K562 (cell line): ENCODE results near the gene EGFR. TPM values are rescaled to one million over a fixed set of nuclear protein-coding genes. Genes with fewer than 3 reads are reported as not detected.

Source experiments
- ATAC-seq: fragments of 200-7000 bp; cut with Tn5 transposase; 3 replicates; pipeline ENCODE4 v1.9.1; 2020; ENCODE audit warnings: moderate library complexity
- BruUV-seq: library from RNA; stranded (reverse); fragments of 400-500 nt; replicated peaks from 2 replicates; lab custom pipeline; 2021; lab: Mats Ljungman, UMichigan
- CTCF ChIA-PET: fragments of 300-600 bp; formaldehyde crosslinking; extraction: SDS; loops from one replicate; lab custom pipeline; 2021; ENCODE audit warnings: low intra/inter-chr PET ratio; lab: Yijun Ruan, JAX
- POLR2A ChIA-PET: fragments of 300-600, 350-650 bp; sonication (Branson Sonifier 250); formaldehyde crosslinking; extraction: SDS; loops from one replicate; lab custom pipeline; 2021; ENCODE audit warnings: antibody characterized with exemption, inconsistent platforms; lab: Yijun Ruan, JAX
- DNase-seq, 4 experiments: peaks; one replicate each; pipeline versions ENCODE4 v3.0.0 to v3.0.0-alpha.2; 2011 to 2018; ENCODE audit warnings: low spot score in 3 of 4, mixed read lengths in 3 of 4; ENCODE audit errors: extremely low read depth in 1 of 4
- FAIRE-seq: peaks from 2 replicates; lab custom pipeline; 2011; peaks lifted over from hg19 to GRCh38; lab: Jason Lieb, UNC
- H2AFZ ChIP-seq: 2 replicates; pipeline ENCODE4 v1.6.0; 2011; ENCODE audit warnings: low read depth, low read length, control low read depth, inconsistent platforms
- H3K27ac ChIP-seq: fragments of 200-600 bp; 3 replicates; pipeline ENCODE4 v1.8.0; 2011; ENCODE audit warnings: low read depth, mild to moderate bottlenecking, control low read depth, inconsistent platforms, low read length, moderate library complexity, mixed read lengths; ENCODE audit errors: extremely low read depth
- H3K27me3 ChIP-seq, 2 experiments: fragments of 300-600 bp in 1 of 2; 2 replicates in 1 of 2; 3 replicates in 1 of 2; pipeline versions ENCODE4 v1.6.0 to v1.8.0; 2011; ENCODE audit warnings: inconsistent platforms in 2 of 2, low read length in 2 of 2, mild to moderate bottlenecking in 1 of 2, mixed read lengths in 1 of 2, moderate library complexity in 1 of 2; ENCODE audit not compliant: control insufficient read depth in 2 of 2, insufficient read depth in 2 of 2
- H3K36me3 ChIP-seq: fragments of 300-600 bp; 3 replicates; pipeline ENCODE4 v1.8.0; 2011; ENCODE audit warnings: mild to moderate bottlenecking, low read length, inconsistent platforms; ENCODE audit not compliant: control insufficient read depth, insufficient read depth
- H3K4me1 ChIP-seq, 2 experiments: fragments of 200-600 bp in 1 of 2; replicated peaks in 1 of 2; 2 replicates in 1 of 2; 3 replicates in 1 of 2; pipeline versions ENCODE4 v1.5.1 to v1.8.0; 2011; ENCODE audit warnings: inconsistent platforms in 2 of 2, low read length in 2 of 2, mild to moderate bottlenecking in 1 of 2, mixed read lengths in 1 of 2, moderate library complexity in 1 of 2; ENCODE audit not compliant: control insufficient read depth in 2 of 2, insufficient read depth in 2 of 2
- H3K4me2 ChIP-seq: 2 replicates; pipeline ENCODE4 v1.6.1; 2011; ENCODE audit warnings: low read length, control low read depth, inconsistent platforms, mixed read lengths; ENCODE audit not compliant: insufficient read depth
- H3K4me3 ChIP-seq: fragments of 200-600 bp; sonication (generic), shearing (Covaris generic); 2 replicates; pipeline ENCODE4 v1.5.1; 2016; ENCODE audit warnings: control low read depth, inconsistent platforms
- H3K79me2 ChIP-seq: fragments of 200-600 bp; 3 replicates; pipeline ENCODE4 v1.8.0; 2011; ENCODE audit warnings: low read length, inconsistent platforms; ENCODE audit not compliant: control insufficient read depth, insufficient read depth
- H3K9ac ChIP-seq, 2 experiments: 2 replicates each; pipeline versions ENCODE4 v1.6.0 to v1.6.1; 2011; ENCODE audit warnings: low read depth in 2 of 2, low read length in 2 of 2, control low read depth in 1 of 2, inconsistent platforms in 1 of 2, mild to moderate bottlenecking in 1 of 2, mixed read lengths in 1 of 2; ENCODE audit not compliant: insufficient read depth in 1 of 2
- H3K9me1 ChIP-seq: one replicate; pipeline ENCODE4 v1.6.0; 2011; ENCODE audit warnings: inconsistent platforms, mild to moderate bottlenecking, low read length, moderate library complexity; ENCODE audit not compliant: control insufficient read depth, insufficient read depth
- H3K9me3 ChIP-seq: replicated peaks from 2 replicates; pipeline ENCODE4 v1.5.1; 2011; ENCODE audit warnings: low read depth, low read length, inconsistent platforms; ENCODE audit not compliant: control insufficient read depth, insufficient read depth
- H4K20me1 ChIP-seq: replicated peaks from 2 replicates; pipeline ENCODE4 v1.6.1; 2011; ENCODE audit warnings: low read length, inconsistent platforms, mixed read lengths; ENCODE audit not compliant: control insufficient read depth, insufficient read depth
- CBX8 ChIP-seq: fragments of 200-600 bp; sonication (generic); IDR thresholded peaks from 2 replicates; pipeline ENCODE4 v1.6.1; 2012; ENCODE audit warnings: borderline replicate concordance, mixed run types, low read depth, mild to moderate bottlenecking, moderate library complexity, mixed read lengths, low read length, control low read depth, inconsistent platforms; ENCODE audit not compliant: poor library complexity, severe bottlenecking; ENCODE audit errors: extremely low read depth
- DPF2 ChIP-seq: fragments of 450-650 bp; IDR thresholded peaks from 2 replicates; pipeline ENCODE4 v1.6.1; 2016
- KDM2B ChIP-seq: fragments of 250-450 bp; sonication (Bioruptor Pico); IDR thresholded peaks from 2 replicates; pipeline ENCODE4 v1.8.0; 2021; ENCODE audit warnings: mild to moderate bottlenecking, moderate library complexity
- MCM5 ChIP-seq: fragments of 450-650 bp; IDR thresholded peaks from 2 replicates; pipeline ENCODE4 v1.6.1; 2016; ENCODE audit warnings: low read depth
- MED1 ChIP-seq: sonication (generic); formaldehyde crosslinking; IDR thresholded peaks from 2 replicates; pipeline ENCODE4 v1.8.1; 2023; ENCODE audit warnings: missing genetic modification reagents, borderline replicate concordance
- MITF ChIP-seq: IDR thresholded peaks from 2 replicates; pipeline ENCODE4 v1.6.1; 2014; ENCODE audit warnings: antibody characterized with exemption
- NR2F6 ChIP-seq: fragments of 450-650 bp; formaldehyde crosslinking; IDR thresholded peaks from 2 replicates; pipeline ENCODE4 v1.4.0; 2020; ENCODE audit warnings: mild to moderate bottlenecking
- SMARCB1 ChIP-seq: IDR thresholded peaks from 2 replicates; pipeline ENCODE4 v1.6.1; 2011; ENCODE audit warnings: improper control_type of control experiment, low read depth; ENCODE audit not compliant: insufficient read length
- ZNF232 ChIP-seq: sonication (generic); formaldehyde crosslinking; IDR thresholded peaks from 2 replicates; pipeline ENCODE4 v1.8.0; 2022; ENCODE audit warnings: mild to moderate bottlenecking, missing genetic modification reagents
- ZNF354B ChIP-seq: fragments of 250-450 bp; sonication (Bioruptor Pico); IDR thresholded peaks from 2 replicates; pipeline ENCODE4 v1.4.0; 2020
- ZNF384 ChIP-seq: IDR thresholded peaks from 2 replicates; pipeline ENCODE4 v1.6.1; 2012; ENCODE audit warnings: low read depth, low read length, improper control_type of control experiment
- WGBS: fragments of 100-300 bp; shearing (Covaris generic); methylation state at CpG from one replicate; pipeline ENCODE4 v1.1.6; 2016; ENCODE audit warnings: low coverage, mixed read lengths; ENCODE audit not compliant: insufficient coverage; ENCODE audit errors: missing lambda C conversion rate; 5-methylcytosine and 5-hydroxymethylcytosine counted together
- in situ Hi-C: fragments of 300-500 bp; cut with MboI; formaldehyde crosslinking; loops from 4 replicates; pipeline ENCODE4 v1.15.0; 2018; ENCODE audit warnings: inconsistent platforms, mixed read lengths
- intact Hi-C: fragments of 100-400 bp; cut with micrococcal nuclease; formaldehyde crosslinking; loops from 2 replicates; pipeline ENCODE4 v1.14.2; 2022
- polyA plus RNA-seq, 8 experiments: library from polyadenylated mRNA; depleted of rRNA in 4 of 8; stranded (reverse) in 5 of 8; unstranded in 3 of 8; fragments of >200 nt; fragmentation: Nextera tagmentation in 2 of 8; fragmentation: Illumina TruSeq in 1 of 8; extraction: Ambion mirVana in 2 of 8; extraction: Trizol in 1 of 8; gene quantifications; 2 replicates each; pipeline versions ENCODE4 v1.2.1 to v1.2.3, GENCODE V29; 2011 to 2014; ENCODE audit warnings: inconsistent platforms in 1 of 8, missing spikeins in 1 of 8
- total RNA-seq, 7 experiments: library from RNA; depleted of rRNA in 6 of 7; stranded (reverse); fragments of >200 nt in 6 of 7; fragmentation: Illumina TruSeq in 2 of 7; extraction: Trizol in 2 of 7; gene quantifications; 2 replicates each; pipeline versions ENCODE4 v1.2.1 to v1.2.3, GENCODE V29; 2011 to 2021; ENCODE audit warnings: low replicate concordance in 1 of 7
- TF ChIP-seq, protein P1 (sequence below), 2 experiments: fragments of 200-800 bp in 1 of 2; sonication (Bioruptor generic) in 1 of 2; sonication (generic) in 1 of 2; formaldehyde crosslinking in 1 of 2; IDR thresholded peaks in 1 of 2; conservative IDR thresholded peaks in 1 of 2; 2 replicates each; pipeline versions ENCODE4 v1.5.0 to v1.6.1; 2016 to 2020; ENCODE audit warnings: missing compliant biosample characterization in 1 of 2, missing genetic modification characterization in 1 of 2, missing genetic modification reagents in 1 of 2

Gene EGFR
- total and polyA plus RNA-seq, 9 of the 15 experiments (the other 6 are each of a cell fraction or from before 2014, with no cell fraction given) = 0.13 TPM; not detected in 8

- ATAC-seq = no peak
- TF ChIP-seq ZNF232 (CRISPR knock-in tag) (no peak), ZNF354B (CRISPR knock-in tag) (no peak), CBX8 (no peak), MED1 (no peak), MCM5 (no peak), SMARCB1 (no peak), KDM2B (CRISPR knock-in tag) (no peak), NR2F6 (CRISPR knock-in tag) (no peak), DPF2 (no peak), ZNF384 (no peak), MITF (no peak)
- TF ChIP-seq, protein P1, sequence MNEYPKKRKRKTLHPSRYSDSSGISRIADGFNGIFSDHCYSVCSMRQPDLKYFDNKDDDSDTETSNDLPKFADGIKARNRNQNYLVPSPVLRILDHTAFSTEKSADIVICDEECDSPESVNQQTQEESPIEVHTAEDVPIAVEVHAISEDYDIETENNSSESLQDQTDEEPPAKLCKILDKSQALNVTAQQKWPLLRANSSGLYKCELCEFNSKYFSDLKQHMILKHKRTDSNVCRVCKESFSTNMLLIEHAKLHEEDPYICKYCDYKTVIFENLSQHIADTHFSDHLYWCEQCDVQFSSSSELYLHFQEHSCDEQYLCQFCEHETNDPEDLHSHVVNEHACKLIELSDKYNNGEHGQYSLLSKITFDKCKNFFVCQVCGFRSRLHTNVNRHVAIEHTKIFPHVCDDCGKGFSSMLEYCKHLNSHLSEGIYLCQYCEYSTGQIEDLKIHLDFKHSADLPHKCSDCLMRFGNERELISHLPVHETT (CRISPR knock-in tag; conservative IDR thresholded peaks at IDR 0.05 in 1 of 2, IDR thresholded peaks at IDR 0.05 in 1 of 2) = no peak
- POLR2A ChIA-PET = no interaction called here
- Histone ChIP-seq H4K20me1 (no peaks in the 10 kb centered on the region), H3K9me3 (no peaks in the 10 kb centered on the region), H3K9me1 (no peaks in the 10 kb centered on the region), H2AFZ (no peak overlapping the region), H3K27me3 (peaks cover 0 to 9% of the 10 kb centered on the region in 2 experiments; a peak in 4 of 5 replicates), H3K9ac (no peak overlapping the region), H3K36me3 (no peaks in the 10 kb centered on the region), H3K4me1 (peaks cover 0 to 3% of the 10 kb centered on the region in 2 experiments; a peak in 1 of 5 replicates), H3K4me3 (no peak overlapping the region), H3K27ac (no peak overlapping the region), H3K79me2 (no peaks in the 10 kb centered on the region), H3K4me2 (no peak overlapping the region)
- CTCF ChIA-PET = no interaction called here
- no TSS peak for BruUV-seq
- in situ Hi-C loops (no loop called here), intact Hi-C loops (no loop called here)
- DNase-seq = no peak
- WGBS = 0% methylated on average over 3 of the region's 3 CpGs
- FAIRE-seq = no peak
Measured at GRCh38 chr7:55260676-55261385, 242.0 kb downstream of the EGFR start.
